C4-2B (cell line): Measurements from ENCODE around the gene SEC14L3.

Experiments used
- ZFX ChIP-seq: fragments of 450-650 bp; IDR thresholded peaks from 2 replicates; pipeline ENCODE4 v1.6.1; 2017
- TF ChIP-seq, protein P1 (sequence below): fragments of 450-650 bp; conservative IDR thresholded peaks from 2 replicates; pipeline ENCODE4 v1.5.1; 2017; ENCODE audit warnings: mild to moderate bottlenecking

DNA sequence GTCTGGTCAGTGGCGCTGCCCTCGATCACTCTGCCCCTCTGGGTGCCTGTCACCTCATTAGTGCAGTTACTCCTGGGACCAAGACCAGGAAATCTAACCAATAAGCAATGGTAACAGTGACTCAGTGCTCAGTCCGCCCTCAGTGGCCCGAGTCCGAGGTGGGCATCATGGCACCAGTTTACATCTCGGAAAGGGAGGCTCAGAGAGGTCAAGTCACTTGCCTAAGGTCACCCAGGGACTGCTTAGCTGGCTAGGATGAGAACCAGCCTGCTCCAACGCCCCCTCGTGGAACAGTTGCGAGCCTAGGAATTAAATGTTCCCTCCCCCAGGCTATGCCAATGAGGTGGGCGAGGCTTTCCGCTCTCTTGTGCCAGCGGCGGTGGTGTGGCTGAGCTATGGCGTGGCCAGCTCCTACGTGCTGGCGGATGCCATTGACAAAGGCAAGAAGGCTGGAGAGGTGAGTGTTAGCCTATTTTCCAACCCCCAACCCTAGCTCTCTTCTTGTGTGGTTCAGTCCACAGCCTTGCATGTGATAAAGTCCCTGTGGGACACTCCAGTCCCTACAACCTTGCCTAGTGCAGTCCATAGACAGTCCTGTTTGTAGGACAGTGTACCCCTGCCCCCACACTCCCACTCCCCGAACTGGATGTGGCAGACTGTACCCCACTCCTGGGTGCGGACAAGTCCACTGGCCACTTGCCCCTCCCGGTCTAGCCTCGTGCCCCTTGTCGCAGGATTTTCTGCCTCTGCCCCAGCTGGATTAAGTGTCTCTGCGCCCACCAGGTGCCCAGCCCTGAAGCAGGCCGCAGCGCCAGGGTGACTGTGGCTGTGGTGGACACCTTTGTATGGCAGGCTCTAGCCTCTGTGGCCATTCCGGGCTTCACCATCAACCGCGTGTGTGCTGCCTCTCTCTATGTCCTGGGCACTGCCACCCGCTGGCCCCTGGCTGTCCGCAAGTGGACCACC is 45.1 kb downstream of the SEC14L3 start:
- TF ChIP-seq, protein P1, sequence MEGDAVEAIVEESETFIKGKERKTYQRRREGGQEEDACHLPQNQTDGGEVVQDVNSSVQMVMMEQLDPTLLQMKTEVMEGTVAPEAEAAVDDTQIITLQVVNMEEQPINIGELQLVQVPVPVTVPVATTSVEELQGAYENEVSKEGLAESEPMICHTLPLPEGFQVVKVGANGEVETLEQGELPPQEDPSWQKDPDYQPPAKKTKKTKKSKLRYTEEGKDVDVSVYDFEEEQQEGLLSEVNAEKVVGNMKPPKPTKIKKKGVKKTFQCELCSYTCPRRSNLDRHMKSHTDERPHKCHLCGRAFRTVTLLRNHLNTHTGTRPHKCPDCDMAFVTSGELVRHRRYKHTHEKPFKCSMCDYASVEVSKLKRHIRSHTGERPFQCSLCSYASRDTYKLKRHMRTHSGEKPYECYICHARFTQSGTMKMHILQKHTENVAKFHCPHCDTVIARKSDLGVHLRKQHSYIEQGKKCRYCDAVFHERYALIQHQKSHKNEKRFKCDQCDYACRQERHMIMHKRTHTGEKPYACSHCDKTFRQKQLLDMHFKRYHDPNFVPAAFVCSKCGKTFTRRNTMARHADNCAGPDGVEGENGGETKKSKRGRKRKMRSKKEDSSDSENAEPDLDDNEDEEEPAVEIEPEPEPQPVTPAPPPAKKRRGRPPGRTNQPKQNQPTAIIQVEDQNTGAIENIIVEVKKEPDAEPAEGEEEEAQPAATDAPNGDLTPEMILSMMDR, result peak; percentile 92
- no peak for TF ChIP-seq ZFX
